GM23338 (cell line): ENCODE data around the gene RAB9A. TPM values are rescaled to one million over a fixed set of nuclear protein-coding genes. Genes with fewer than 3 reads are reported as not detected.

Experiments
- ATAC-seq: fragments of 200-7000 bp; cut with Tn5 transposase; 3 replicates; pipeline ENCODE4 v1.9.1; 2020
- DNase-seq: peaks from one replicate; pipeline ENCODE4 v3.0.0-alpha.2; 2015; ENCODE audit warnings: low spot score
- H2AFZ ChIP-seq: fragments of 200-600 bp; sonication (generic); 2 replicates; pipeline ENCODE4 v1.8.0; 2016; ENCODE audit warnings: antibody characterized with exemption, mild to moderate bottlenecking, moderate library complexity
- H3F3A ChIP-seq: fragments of 200-600 bp; sonication (generic); replicated peaks from 2 replicates; pipeline ENCODE4 v1.8.0; 2017; ENCODE audit warnings: antibody characterized with exemption, mixed run types, low read depth
- H3K27ac ChIP-seq: fragments of 200-600 bp; sonication (generic); 2 replicates; pipeline ENCODE4 v1.6.1; 2016; ENCODE audit warnings: low read depth
- H3K27me3 ChIP-seq: fragments of 200-600 bp; sonication (generic); 2 replicates; pipeline ENCODE4 v1.8.0; 2016; ENCODE audit warnings: mild to moderate bottlenecking, mixed run types, moderate library complexity; ENCODE audit not compliant: insufficient read depth
- H3K36me3 ChIP-seq: fragments of 200-600 bp; sonication (generic); 2 replicates; pipeline ENCODE4 v1.8.0; 2016; ENCODE audit warnings: mild to moderate bottlenecking; ENCODE audit not compliant: insufficient read depth
- H3K4me1 ChIP-seq: fragments of 200-600 bp; sonication (generic); 2 replicates; pipeline ENCODE4 v1.8.0; 2016; ENCODE audit warnings: mild to moderate bottlenecking, moderate library complexity; ENCODE audit not compliant: insufficient read depth
- H3K4me2 ChIP-seq: fragments of 200-600 bp; sonication (generic); 2 replicates; pipeline ENCODE4 v1.7.1; 2017; ENCODE audit warnings: mixed run types
- H3K4me3 ChIP-seq: fragments of 200-600 bp; sonication (generic); 2 replicates; pipeline ENCODE4 v1.6.1; 2016; ENCODE audit warnings: mixed run types
- H3K79me2 ChIP-seq: fragments of 200-600 bp; sonication (generic); replicated peaks from 2 replicates; pipeline ENCODE4 v1.8.0; 2017; ENCODE audit warnings: mild to moderate bottlenecking; ENCODE audit not compliant: insufficient read depth
- H3K9me2 ChIP-seq: fragments of 200-600 bp; sonication (generic); 2 replicates; pipeline ENCODE4 v1.8.0; 2017; ENCODE audit not compliant: insufficient read depth
- H4K20me1 ChIP-seq: fragments of 200-600 bp; sonication (generic); replicated peaks from 2 replicates; pipeline ENCODE4 v1.8.0; 2017; ENCODE audit warnings: mild to moderate bottlenecking; ENCODE audit not compliant: insufficient read depth
- H3K27ac Mint-ChIP-seq: 2 replicates; pipeline ENCODE4 v1.8.0; 2020; ENCODE audit warnings: inconsistent platforms, mild to moderate bottlenecking, moderate library complexity, mixed read lengths
- H3K27me3 Mint-ChIP-seq: 3 replicates; pipeline ENCODE4 v1.8.0; 2022; ENCODE audit warnings: low read depth, mild to moderate bottlenecking, moderate library complexity, mixed read lengths, inconsistent platforms; ENCODE audit not compliant: insufficient read depth, poor library complexity
- H3K36me3 Mint-ChIP-seq: 3 replicates; pipeline ENCODE4 v1.8.0; 2021; ENCODE audit warnings: low read depth, mild to moderate bottlenecking, inconsistent platforms, moderate library complexity, mixed read lengths
- H3K4me1 Mint-ChIP-seq: 3 replicates; pipeline ENCODE4 v1.8.0; 2020; ENCODE audit warnings: mild to moderate bottlenecking, inconsistent platforms, mixed read lengths
- H3K4me3 Mint-ChIP-seq: 3 replicates; pipeline ENCODE4 v1.8.0; 2021; ENCODE audit warnings: moderate library complexity, mild to moderate bottlenecking, inconsistent platforms, mixed read lengths
- H3K9me3 Mint-ChIP-seq: 3 replicates; pipeline ENCODE4 v1.8.0; 2020; ENCODE audit warnings: moderate library complexity, mild to moderate bottlenecking, inconsistent platforms, mixed read lengths
- CREB1 ChIP-seq: fragments of 250-450 bp; sonication (Bioruptor Pico); IDR thresholded peaks from 2 replicates; pipeline ENCODE4 v1.5.0; 2020; ENCODE audit warnings: low read depth, mild to moderate bottlenecking, moderate library complexity
- EZH2phosphoT487 ChIP-seq: fragments of 200-600 bp; sonication (generic); IDR thresholded peaks from one replicate; pipeline ENCODE4 v1.8.1; 2018; ENCODE audit warnings: antibody characterized with exemption; ENCODE audit not compliant: unreplicated experiment
- JUNB ChIP-seq: IDR thresholded peaks from one replicate; pipeline ENCODE4 v1.6.1; 2016; ENCODE audit warnings: antibody characterized with exemption; ENCODE audit not compliant: unreplicated experiment
- NANOG ChIP-seq: IDR thresholded peaks from 2 replicates; pipeline ENCODE4 v1.6.1; 2016; ENCODE audit warnings: antibody characterized with exemption, borderline replicate concordance
- POLR2AphosphoS5 ChIP-seq: IDR thresholded peaks from 2 replicates; pipeline ENCODE4 v1.6.1; 2016; ENCODE audit warnings: antibody characterized with exemption, low read depth
- STAT1 ChIP-seq: IDR thresholded peaks from one replicate; pipeline ENCODE4 v1.6.1; 2016; ENCODE audit warnings: antibody characterized with exemption; ENCODE audit not compliant: unreplicated experiment
- ZNF114 ChIP-seq: fragments of 250-450 bp; sonication (Bioruptor Pico); IDR thresholded peaks from 2 replicates; pipeline ENCODE4 v1.5.0; 2020; ENCODE audit warnings: mild to moderate bottlenecking, moderate library complexity
- ZNF331 ChIP-seq: fragments of 250-450 bp; sonication (Bioruptor Pico); IDR thresholded peaks from 2 replicates; pipeline ENCODE4 v1.5.0; 2020; ENCODE audit warnings: low read depth, mild to moderate bottlenecking, moderate library complexity
- polyA plus RNA-seq: library from polyadenylated mRNA; unstranded; fragments of >200 nt; fragmentation: Nextera tagmentation; extraction: Ambion mirVana; gene quantifications from 2 replicates; pipeline ENCODE4 v1.2.1, GENCODE V29; 2016
- total RNA-seq: library from RNA; depleted of rRNA; stranded (reverse); fragments of >200 nt; shearing (Covaris generic); gene quantifications from 2 replicates; pipeline ENCODE4 v1.2.3, GENCODE V29; 2014
- TF ChIP-seq, protein P1 (sequence below), 2 experiments: fragments of 200-600 bp in 1 of 2; sonication (generic) in 1 of 2; conservative IDR thresholded peaks; 2 replicates each; pipeline versions ENCODE4 v1.5.1 to v1.6.1; 2016 to 2017; ENCODE audit warnings: antibody characterized with exemption in 2 of 2, low read depth in 2 of 2, mild to moderate bottlenecking in 2 of 2, moderate library complexity in 1 of 2
- TF ChIP-seq, protein P2 (sequence below): IDR thresholded peaks from one replicate; pipeline ENCODE4 v1.6.1; 2018; ENCODE audit warnings: antibody characterized with exemption; ENCODE audit not compliant: unreplicated experiment
- TF ChIP-seq, protein P3 (sequence below): IDR thresholded peaks from 2 replicates; pipeline ENCODE4 v1.6.1; 2016; ENCODE audit warnings: antibody characterized with exemption

The RAB9A gene
- total and polyA plus RNA-seq, 2 experiments from 2014 or later, result 43.3 to 45.1 TPM

DNA sequence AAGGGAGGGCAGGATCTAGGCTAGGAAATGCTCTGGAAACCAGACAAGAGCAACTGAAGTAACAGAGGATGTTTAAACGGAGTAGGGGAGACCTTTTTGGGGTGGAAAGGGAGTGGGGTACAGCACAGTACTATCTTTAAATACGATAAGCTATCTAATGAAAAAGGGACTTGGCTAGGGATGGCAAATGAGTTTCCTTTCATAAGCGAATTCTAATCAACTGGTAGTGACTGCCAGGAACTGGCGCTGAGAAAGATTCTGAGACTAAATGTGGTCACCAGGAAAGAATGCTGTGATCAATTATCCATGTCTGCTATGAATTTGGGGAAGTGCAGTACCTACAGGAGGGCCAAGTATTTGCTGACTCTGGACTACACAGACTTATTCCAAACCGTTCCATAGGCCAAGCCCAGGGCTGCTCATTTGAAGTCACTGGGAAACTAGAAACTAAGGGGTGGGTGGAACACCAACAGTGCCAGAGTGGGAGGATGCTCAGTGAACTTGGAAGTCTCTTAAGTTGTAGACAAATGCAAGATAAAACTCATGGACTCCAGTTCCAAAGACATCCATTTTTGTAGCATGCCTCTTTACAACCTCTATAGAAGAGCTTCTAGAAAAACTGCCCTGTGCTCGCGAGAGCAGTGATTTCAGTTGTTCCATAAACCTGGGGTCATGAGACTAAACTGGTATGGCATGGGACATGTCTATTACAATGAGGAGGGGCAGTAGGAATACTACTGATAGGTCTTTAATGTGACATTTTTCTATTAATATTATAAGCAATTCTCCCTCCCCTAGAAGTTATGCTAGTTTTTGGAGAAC is 43.5 kb downstream of the RAB9A start (continued):
- TF ChIP-seq, protein P1, sequence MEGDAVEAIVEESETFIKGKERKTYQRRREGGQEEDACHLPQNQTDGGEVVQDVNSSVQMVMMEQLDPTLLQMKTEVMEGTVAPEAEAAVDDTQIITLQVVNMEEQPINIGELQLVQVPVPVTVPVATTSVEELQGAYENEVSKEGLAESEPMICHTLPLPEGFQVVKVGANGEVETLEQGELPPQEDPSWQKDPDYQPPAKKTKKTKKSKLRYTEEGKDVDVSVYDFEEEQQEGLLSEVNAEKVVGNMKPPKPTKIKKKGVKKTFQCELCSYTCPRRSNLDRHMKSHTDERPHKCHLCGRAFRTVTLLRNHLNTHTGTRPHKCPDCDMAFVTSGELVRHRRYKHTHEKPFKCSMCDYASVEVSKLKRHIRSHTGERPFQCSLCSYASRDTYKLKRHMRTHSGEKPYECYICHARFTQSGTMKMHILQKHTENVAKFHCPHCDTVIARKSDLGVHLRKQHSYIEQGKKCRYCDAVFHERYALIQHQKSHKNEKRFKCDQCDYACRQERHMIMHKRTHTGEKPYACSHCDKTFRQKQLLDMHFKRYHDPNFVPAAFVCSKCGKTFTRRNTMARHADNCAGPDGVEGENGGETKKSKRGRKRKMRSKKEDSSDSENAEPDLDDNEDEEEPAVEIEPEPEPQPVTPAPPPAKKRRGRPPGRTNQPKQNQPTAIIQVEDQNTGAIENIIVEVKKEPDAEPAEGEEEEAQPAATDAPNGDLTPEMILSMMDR (conservative IDR thresholded peaks at IDR 0.05; ENCODE audit: low read depth in 2 of 2), result no peak
- no peak for TF ChIP-seq CREB1 (CRISPR knock-in tag)

DNA sequence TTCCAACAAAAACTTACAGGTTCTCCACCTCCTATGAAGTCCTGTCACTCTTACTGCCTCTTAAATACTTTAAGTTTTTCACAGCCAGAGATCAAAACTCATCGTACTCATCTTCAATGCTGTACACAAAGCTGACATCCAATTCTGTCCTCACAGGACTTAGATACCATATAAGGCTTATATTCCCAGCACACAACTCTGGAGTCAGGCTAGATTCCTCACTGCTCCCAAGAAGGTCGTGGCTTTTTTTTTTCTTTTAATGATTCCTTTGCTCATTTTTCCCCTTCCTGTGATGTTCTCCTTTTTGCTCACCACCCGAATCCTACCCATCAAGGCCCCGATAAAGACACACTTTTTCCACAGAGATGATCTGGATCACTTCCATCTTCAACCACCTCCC is 44.6 kb downstream of the RAB9A start:
- Mint-ChIP-seq H3K36me3 (peaks cover 46% of the 10 kb centered on the region), H3K9me3 (no peaks in the 10 kb centered on the region), H3K4me1 (peaks cover 12% of the 10 kb centered on the region), H3K27me3 (no peaks in the 10 kb centered on the region), H3K27ac (peak overlapping the region; percentile 98), H3K4me3 (peak overlapping the region; percentile 92)
- Histone ChIP-seq H4K20me1 (no peaks in the 10 kb centered on the region), H3K27me3 (no peaks in the 10 kb centered on the region), H3K27ac (no peak overlapping the region; the same call in 1 of the 2 replicates), H3K4me1 (peaks cover 5% of the 10 kb centered on the region), H3F3A (no peaks in the 10 kb centered on the region), H3K4me2 (peak overlapping the region; percentile 94), H3K79me2 (peaks cover 67% of the 10 kb centered on the region), H3K36me3 (peaks cover 5% of the 10 kb centered on the region; the same call in 1 of the 2 replicates), H3K4me3 (peak overlapping the region; percentile 82), H3K9me2 (no peaks in the 10 kb centered on the region), H2AFZ (no peak overlapping the region)
- ATAC-seq (no peak), DNase-seq (no peak)
- TF ChIP-seq STAT1 (no peak), ZNF331 (no peak), ZNF114 (CRISPR knock-in tag) (no peak), JUNB (no peak), EZH2phosphoT487 (no peak), POLR2AphosphoS5 (no peak), NANOG (no peak)
- TF ChIP-seq, protein P2, sequence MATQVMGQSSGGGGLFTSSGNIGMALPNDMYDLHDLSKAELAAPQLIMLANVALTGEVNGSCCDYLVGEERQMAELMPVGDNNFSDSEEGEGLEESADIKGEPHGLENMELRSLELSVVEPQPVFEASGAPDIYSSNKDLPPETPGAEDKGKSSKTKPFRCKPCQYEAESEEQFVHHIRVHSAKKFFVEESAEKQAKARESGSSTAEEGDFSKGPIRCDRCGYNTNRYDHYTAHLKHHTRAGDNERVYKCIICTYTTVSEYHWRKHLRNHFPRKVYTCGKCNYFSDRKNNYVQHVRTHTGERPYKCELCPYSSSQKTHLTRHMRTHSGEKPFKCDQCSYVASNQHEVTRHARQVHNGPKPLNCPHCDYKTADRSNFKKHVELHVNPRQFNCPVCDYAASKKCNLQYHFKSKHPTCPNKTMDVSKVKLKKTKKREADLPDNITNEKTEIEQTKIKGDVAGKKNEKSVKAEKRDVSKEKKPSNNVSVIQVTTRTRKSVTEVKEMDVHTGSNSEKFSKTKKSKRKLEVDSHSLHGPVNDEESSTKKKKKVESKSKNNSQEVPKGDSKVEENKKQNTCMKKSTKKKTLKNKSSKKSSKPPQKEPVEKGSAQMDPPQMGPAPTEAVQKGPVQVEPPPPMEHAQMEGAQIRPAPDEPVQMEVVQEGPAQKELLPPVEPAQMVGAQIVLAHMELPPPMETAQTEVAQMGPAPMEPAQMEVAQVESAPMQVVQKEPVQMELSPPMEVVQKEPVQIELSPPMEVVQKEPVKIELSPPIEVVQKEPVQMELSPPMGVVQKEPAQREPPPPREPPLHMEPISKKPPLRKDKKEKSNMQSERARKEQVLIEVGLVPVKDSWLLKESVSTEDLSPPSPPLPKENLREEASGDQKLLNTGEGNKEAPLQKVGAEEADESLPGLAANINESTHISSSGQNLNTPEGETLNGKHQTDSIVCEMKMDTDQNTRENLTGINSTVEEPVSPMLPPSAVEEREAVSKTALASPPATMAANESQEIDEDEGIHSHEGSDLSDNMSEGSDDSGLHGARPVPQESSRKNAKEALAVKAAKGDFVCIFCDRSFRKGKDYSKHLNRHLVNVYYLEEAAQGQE, result no peak
- TF ChIP-seq, protein P3, sequence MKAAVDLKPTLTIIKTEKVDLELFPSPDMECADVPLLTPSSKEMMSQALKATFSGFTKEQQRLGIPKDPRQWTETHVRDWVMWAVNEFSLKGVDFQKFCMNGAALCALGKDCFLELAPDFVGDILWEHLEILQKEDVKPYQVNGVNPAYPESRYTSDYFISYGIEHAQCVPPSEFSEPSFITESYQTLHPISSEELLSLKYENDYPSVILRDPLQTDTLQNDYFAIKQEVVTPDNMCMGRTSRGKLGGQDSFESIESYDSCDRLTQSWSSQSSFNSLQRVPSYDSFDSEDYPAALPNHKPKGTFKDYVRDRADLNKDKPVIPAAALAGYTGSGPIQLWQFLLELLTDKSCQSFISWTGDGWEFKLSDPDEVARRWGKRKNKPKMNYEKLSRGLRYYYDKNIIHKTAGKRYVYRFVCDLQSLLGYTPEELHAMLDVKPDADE, result no peak
- TF ChIP-seq, protein P1 (conservative IDR thresholded peaks at IDR 0.05; ENCODE audit: low read depth in 2 of 2), result no peak
